DMS153 treated with DMSO at 0.1 percent for 48 hours (cell line): Measurements from ENCODE around the gene SOX2.

ENCODE experiments used
- DNase-seq: peaks from one replicate; lab custom pipeline; 2025; ENCODE audit not compliant: unreplicated experiment; lab: John Stamatoyannopoulos, UW

The SOX2 gene

DNA sequence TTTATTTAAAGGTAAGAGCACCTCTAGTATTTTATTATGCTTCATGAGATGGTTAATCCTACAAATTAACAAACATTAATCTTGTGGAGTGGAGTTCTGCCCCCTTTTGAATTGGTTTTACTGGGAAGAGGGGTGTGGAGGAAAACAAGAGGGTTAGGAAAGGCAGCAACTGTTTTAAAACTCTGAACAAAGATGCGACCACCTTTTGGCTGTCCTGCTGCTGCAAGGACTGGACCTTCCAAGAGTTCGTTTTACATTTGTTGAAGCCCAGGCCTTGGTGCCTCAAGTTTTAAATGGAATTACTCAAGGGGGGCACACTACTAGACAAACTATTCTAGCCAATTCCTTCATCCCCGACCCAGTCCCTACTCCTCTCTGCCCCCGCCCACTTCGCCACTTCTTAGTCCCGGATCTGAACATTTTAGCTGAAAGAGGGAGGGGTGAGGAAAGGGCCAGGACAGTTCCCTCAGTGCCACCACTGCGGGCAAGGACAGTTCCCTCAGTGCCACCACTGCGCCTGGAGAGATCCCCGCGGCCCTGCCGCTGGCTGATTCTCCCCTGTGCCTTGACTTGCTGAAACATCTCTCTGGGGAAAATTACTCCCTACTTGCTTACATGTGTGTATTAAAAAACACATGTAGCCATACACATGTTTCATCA lies 11.2 kb downstream of the SOX2 start:
- no peak for DNase-seq

DNA sequence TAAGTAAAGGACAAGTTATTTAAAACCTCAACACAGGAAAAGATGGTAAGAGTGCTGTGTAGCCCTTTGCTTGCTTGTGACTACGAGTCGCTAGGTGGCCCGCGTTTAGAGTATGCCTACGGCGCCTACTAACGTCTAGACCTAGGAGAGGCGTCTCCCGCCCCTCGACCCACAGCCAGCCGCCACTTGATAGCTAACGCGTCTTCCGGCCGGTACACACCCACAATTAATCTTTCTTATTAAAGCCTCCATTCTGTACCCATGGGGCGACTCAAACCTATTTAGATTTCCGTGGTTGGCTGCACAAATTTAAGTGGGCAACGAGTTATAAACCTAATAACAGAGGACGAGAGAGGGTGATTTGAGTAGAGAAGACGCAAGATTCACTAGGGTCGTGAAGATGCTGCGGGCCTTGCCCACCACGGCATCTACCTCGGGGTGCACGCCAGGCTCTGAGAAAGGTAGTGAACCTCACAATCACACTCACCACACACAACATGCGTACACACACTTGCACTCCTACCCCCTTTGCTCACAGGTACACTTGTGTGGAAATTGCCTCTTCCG lies 12.0 kb downstream of the SOX2 start:
- no peak for DNase-seq

DNA sequence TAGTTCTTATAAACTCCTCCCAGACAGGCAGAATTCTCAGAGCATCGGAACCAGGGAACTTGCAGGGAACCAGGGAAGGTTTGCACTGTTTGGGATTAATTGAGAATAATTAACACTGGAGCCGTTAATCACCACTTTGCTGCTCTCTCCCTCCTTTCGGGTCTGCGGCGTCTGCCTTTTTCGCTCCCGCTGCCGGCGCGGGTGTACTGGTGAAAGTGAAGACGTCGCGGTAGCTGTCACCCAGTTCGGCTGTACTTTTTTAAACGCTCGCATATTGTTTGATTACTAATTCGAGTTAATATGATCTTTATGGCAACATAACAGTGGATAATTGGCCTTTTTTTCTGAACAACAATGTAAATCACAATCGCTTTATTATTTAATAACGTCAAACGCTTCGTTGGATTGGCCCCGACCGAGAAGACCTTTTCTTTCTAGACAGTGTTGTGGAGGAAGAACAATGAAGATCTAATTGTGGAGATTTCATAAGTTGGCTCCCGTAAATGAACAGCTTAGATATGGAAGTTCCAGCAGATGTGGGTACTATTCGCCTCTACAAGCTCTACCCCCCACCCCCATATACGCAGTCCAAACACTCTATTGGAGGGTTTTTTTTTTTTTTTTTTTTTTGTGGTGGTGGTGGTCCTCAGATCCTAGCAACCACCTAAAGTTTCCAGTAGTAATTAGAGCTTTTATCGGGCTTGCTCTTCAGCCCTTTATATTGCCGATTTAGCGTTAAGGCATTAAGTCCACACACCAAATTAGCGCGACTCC lies 12.7 kb downstream of the SOX2 start:
- no peak for DNase-seq

DNA sequence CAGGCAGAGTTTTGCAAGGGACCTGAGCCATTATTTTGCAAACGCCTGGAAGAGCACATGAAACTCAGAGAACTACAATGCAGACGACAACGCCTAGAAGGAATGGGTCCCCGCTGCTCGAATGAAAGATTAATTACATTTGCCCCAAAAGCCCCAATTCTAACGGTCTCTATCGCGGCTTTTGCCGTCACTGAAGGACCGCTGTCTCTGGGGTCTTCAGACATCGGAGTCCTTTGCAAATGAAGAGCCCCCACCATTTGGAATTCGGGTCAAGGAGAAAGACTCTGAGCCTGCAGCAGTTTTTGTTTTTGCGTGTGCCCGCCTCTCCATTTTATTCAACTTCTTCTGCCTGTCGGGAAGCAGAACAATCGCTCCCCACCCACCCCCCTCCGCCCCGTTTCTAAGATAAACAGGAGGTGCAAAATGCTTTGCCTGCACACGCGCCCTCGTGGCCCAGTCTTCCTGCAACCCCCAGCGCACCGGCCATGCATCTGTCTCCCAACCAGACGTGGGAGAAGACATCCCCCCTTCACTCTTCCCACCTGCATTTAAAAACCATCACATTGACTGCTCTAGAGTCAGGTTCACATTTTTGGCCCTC lies 13.5 kb downstream of the SOX2 start:
- DNase-seq = no peak

DNA sequence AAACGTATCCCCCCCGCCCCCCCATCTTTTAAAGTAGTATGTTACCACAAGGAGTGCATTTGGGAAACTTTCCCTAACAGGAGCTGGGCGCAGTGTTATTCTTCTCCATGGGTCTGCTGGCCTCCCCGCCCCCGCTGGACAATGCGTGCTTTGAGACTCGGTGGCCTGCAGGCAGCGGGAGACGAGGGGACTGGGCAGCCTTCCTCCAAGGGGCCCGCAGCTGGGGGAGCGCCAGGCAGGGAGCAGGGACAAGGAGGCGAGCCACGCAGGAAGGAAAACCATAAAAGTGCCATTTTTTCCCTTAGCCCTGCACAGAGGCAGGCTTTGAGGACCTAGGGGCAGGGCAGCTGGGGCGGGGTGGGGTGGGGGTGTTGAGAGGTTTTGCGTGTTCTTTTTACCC lies 14.1 kb downstream of the SOX2 start:
- no peak for DNase-seq

DNA sequence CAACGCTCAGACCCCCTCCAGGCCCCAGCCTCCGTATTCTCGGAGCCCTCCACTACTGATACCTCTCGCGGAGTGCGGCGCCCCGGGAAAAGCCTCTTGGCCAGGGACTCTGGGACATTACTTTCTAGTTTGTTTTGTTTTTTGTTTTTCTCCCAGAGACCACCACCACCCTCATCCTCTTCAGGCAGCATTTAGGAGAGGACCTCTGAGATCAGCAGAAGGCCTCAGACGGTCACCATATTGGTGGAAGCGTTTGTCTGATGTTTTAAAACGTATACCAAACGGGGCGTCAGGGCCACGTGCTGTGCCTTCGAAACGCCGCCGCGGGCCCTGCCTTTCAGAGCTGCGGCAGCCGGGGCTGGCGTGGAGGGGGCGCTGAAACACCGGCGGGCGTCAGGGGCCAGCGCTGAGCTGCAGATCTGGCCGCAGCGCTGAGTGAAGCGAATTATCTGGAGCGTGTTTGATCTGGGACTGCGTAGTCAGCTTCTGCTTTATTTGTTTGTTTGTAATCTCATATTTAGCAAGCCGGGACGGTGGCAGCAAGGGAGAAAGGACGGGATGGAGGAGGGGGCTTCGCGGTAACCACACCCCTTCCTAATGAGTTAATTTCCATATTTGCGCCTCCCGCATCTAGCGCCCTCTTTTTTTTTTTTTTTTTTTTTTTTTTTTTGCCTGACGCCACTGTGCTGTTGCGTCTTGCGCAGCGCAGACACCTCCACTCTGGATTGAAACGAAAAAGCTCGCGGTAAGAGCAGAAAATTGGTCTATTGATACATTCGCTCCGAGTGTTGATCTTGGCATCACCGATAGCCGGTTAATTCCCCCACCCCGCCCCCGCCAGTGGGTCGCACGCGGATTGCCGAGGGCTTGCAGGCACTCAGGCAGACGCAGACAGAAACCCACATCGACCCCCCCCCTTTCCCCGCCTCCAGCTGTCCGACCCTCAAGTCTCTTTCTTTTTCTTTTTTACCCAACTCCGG lies 14.9 kb downstream of the SOX2 start:
- DNase-seq = peak; percentile 69

DNA sequence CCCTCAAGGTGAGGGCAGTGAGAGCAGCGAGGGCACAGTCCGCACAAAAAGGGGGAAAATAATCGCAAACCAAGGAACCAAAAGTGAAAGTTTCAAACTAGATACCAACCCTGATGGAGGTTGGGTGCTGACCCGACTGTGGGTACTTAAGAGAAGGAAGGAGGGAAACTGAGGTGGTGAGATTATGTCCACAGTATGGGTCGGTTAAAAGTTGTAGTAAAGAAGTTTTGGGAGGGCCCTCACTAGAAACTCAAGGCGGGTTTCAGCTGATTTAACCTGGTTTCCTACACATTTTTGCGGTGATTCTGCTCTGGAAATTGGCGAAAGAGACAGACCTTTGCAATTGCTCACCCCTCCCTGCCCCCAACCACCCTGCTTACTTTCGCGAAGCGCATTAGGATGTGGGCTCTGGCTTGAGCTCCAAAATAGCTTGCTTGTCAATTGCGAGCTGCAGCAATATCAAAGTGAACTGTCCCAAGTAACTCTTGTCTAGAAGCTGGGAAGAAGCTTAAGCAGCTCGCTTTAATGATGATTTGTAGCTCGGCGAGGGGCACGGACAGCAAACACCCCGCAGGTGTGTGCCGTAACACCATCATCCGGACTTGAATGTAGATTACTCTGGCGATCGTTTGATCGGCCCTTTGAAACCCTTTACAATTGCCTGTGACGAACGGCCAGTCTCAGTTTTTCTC lies 15.8 kb downstream of the SOX2 start:
- DNase-seq = peak; percentile 62

DNA sequence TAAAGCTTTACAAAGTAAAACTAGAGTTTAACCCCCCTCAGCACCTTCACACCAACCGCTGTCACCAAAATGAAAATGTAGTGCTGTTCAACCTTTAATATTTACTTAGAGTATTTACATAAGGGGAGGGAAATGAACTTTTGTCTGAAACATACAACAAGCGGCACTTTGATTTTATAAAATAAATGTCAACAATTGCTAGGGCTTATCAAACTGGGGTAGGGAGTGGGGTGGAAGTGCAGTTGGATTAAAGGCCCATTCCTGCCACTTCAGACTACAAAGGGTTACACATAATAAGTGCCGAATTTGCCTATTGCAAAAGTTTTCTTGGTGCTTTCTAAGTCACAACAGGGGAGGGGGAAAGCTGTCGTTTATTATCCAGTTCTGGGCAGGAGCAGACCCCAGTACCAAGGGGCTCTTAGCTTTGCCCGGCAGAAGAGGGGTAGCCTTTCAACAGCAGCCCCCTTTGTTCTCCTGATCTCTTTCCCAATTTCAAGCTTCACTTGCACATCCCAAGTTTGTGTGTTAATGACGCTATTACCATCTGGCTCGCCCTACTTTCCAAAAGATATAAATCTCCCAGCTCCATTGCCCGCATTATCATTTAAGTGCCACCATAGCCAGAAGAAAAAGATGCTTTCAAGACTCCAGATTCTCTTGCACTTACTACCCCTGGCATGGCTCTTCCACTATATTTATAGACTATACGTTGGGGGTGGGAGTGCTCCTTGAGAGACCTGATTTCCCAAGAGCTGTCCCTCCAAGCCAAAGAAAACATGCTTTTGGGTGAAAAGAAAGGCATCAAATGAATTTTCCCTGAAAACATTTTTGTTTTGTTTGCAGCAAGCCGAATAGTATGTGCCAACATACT lies 17.0 kb downstream of the SOX2 start:
- no peak for DNase-seq

DNA sequence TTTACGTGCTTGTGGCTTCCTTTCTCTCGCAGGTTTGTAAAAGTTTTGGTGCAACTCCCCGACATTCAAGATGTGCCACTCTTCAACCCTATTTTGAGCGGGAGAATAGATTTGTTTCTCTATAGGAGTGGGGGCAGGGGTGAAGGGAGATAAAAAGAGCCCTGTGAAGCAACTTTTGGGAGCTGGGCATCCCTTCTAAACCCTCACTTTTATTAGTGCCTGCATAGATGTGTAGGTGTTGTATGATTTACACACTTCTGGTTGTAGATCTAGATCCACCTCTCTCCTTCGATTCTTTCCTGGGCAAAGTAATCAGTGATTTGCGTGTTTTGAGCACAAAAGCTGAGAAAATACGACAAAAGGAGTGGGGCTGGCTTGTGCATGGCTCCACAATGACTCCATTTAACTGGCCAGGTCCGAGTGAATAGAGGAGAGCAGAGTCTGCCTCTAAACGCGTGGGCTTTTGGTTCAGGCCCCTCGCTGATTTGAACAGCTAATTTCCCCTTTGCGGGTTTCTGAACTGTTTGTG lies 17.7 kb downstream of the SOX2 start:
- DNase-seq = no peak

DNA sequence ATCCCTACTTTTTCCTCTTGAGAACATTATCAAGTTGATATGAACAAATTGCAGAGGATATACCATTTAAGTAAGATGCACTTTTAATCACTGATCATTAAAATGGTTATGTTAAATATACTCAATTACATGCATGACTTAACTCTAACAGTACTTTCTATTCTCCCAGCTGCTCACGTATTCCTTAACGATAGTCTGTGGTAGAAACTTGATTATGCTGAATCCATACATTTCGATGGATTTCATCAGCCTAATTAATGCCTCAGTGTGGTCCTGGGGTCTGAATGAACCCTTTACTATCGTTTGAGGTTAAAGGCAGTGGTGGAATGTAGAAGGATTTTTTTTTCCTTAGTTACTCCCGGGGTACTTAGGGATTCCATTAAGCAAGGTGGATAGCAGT lies 18.6 kb downstream of the SOX2 start:
- DNase-seq = no peak

DNA sequence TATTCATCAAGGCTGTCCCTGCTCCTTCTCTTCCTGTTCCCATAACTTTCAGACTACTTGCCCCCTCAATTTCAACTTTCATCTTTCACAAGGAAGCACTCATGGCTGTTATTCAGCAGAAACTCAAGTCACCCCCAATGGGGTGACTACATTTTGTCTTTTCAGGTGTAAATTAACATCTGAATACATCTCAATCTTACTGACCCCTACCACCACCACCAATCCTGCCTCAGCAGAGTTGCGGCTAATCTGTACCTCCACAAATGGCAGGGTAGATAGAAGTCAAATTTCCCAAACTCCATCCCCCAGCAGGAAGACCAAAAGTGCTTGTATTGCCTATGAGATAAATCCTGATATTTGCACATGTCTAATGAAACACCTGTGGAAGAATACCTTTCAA lies 19.2 kb downstream of the SOX2 start:
- DNase-seq = no peak

DNA sequence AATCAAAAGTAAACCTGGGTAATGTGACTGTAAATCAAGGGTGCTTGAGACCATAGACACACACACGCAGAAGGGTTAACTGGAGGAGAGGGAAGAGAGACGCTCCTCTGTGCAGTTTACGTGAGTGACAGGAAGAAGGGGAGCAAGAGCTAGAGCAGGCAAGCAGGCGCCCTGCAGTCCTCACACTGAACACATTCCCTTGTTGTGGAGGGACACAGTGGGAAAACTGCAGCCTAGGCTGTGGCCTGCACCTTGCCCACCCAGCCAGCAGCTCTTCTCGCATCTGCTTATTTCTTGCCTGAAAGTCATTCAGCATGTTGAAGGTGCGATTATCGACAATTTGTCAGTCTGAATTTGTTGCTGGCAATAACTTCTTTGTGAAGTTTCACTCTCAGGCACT lies 24.2 kb downstream of the SOX2 start:
- DNase-seq = no peak

DNA sequence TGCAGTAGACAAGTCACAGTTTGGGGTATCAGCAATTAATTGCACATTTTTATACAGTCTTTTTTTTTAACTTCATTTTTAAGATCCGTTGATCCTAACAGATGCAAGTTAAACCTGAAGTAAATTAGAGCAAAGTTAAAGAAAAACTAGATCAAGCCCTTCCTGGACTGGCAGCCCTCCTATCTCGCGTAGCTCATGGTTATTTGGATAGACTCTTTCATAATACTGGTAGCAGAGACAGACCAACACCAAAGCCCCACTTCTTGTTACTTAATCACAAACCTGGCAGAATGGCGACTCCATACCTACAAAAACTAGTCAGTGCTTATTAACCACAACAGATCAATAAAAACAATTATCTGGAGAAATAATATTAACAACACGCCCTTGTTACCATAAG lies 26.8 kb downstream of the SOX2 start:
- no peak for DNase-seq

DNA sequence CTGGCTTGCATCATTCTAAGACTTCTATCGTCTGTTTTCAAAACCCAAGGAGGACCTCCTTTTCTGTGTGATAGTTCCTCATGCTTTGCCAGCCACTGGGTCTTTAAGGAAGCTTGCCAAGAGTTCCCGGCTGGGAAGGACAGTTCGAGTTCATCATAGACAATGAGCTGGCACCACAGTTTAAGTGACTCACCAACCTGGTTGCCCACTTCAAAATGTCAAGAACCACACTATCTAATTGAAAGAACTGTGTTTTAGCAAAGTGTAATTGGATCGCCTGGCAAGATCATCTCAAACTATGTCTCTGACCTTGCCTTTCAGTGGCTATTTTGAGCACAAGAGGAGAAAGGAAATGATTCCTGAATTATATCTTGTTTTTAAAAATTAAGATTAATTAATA lies 27.9 kb downstream of the SOX2 start:
- no peak for DNase-seq

DNA sequence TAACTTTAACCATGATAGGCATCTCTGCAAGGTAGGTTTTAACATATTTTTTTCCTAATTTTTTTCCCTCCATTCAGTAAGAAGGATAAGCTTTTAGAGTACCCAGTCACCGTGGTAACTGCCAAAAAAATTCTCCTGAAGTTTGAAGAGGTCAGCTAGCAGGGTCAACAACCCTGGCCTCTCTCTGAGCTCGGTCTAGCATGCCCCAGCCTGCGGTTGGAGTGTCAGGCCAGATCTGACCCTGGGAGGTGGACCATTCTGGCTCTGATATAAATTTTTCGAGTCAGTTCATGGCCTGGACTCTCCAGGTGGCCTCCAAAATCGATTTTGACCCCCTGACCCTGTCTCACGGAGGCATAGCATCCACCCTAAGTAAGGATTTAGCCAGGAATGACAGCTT lies 29.7 kb downstream of the SOX2 start:
- DNase-seq = no peak

DNA sequence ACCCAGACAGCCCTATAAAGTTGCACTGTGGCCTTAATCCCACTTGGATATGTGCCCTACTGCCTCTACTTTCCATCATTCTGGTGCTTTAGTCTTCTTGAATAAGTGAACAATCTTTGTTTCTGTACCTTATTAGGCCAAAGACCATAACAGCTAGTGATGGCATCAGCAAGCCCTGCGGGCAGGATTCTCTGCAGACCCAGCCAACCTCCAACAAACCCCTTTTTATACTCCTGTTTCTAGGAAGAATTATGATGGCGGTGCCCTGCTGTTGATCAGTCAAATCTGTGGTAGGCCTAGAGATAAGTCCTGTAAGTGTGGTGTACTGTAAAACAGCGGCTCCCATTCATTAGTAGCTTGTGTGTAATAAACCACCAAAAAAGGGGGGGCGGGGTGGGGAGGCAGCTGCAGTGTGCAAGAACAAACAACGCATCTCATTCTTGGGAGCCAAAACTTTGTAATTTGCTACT lies 40.5 kb downstream of the SOX2 start:
- no peak for DNase-seq

DNA sequence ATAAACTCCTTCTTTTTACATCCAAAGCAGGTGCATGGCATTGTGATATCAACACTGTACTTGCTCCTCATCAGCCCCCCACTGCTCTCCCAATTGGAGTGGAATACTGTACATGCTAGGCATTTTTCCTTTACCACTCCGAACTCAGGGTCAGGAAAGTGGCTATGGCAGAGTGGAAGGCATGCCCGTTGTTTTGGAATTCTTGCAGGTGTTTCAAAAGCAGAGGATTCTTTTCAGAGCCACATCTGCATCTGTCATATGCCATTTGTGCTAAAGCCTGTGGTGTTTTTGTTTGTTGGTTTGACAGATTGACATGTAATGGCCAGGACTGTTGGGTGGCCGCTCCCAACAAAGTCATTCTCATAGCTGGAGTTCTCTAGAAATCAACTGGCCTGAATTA lies 41.7 kb downstream of the SOX2 start:
- DNase-seq = no peak

DNA sequence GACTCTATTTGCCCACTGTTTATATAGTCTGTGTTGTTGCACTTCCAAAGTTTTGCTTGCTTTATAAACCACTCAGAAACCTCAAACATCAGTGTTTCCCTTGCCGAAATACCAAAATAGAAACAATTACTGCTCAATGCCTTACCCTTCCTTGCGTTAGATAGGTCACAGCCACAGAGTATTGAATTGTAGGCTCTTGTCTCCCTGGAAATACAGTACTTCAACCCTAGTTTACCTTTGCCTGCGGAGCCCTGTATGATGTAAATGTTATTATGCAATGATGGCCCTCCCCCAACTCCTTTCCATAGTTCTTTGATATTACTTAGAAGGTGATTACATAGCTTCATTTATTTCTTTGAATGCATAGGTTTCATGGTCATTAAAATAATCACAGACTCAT lies 44.2 kb downstream of the SOX2 start:
- DNase-seq = peak; percentile 38
